Measurements from ENCODE around the gene RHBDF2. TPM values are rescaled to one million over a fixed set of nuclear protein-coding genes. Genes with fewer than 3 reads are reported as not detected.
A peak's percentile ranks its signal among the peaks of the same experiment; 100 is the strongest.
"Not testable (repeated sequence)": the region's sequence is repeated elsewhere in the genome, so short reads cannot be mapped to it uniquely, and the experiment has no call there.

RHBDF2 gene
- total RNA-seq, 4 donors from 2014 or later: 11.4 to 29.8 (median 23.3) TPM

GRCh38 chr17:76536511-76537287 lies 35.5 kb upstream of the RHBDF2 start:
- H3K36me3 ChIP-seq: no peaks in the 10 kb centered on the region
- ATAC-seq (no peak), DNase-seq (no peak)
- intact Hi-C loops (cut with DNase I; ENCODE audit: low total_unique reads) (no loop called here), in situ Hi-C loops (cut with MboI; ENCODE audit: low sequenced_read_pairs in 4 of 4) (no loop called here)
- H3K4me1 ChIP-seq: peaks cover 12 to 30% of the 10 kb centered on the region in 2 donors
- peak overlapping the region; percentile 69 to 90 (median 75) for H3K27ac ChIP-seq
- peak overlapping the region; percentile 21 to 56 (median 52) for H3K4me3 ChIP-seq
- no peak for TF ChIP-seq POLR2A (IDR thresholded peaks at IDR 0.05)
- no peak for TF ChIP-seq CTCF (IDR thresholded peaks at IDR 0.05 in 4 of 5, conservative IDR thresholded peaks at IDR 0.05 in 1 of 5)
- peaks cover 0 to 13% (median 4%) of the 10 kb centered on the region in 3 donors for H3K27me3 ChIP-seq
- no peaks in the 10 kb centered on the region for H3K9me3 ChIP-seq

- H3K27ac ChIP-seq: peak overlapping the region; percentile 69 to 90 (median 75)
- intact Hi-C loops (cut with DNase I; ENCODE audit: low total_unique reads) (no loop called here), in situ Hi-C loops (cut with MboI; ENCODE audit: low sequenced_read_pairs in 4 of 4) (no loop called here)
- no peaks in the 10 kb centered on the region for H3K36me3 ChIP-seq
- ATAC-seq (no peak), DNase-seq (no peak)
- peaks cover 15 to 32% of the 10 kb centered on the region in 2 donors for H3K4me1 ChIP-seq
- peaks cover 0 to 13% (median 4%) of the 10 kb centered on the region in 3 donors for H3K27me3 ChIP-seq
- H3K9me3 ChIP-seq: no peaks in the 10 kb centered on the region
- peak overlapping the region in 3 of 4 donors; percentile 52 to 56 (median 53) for H3K4me3 ChIP-seq
- TF ChIP-seq POLR2A (IDR thresholded peaks at IDR 0.05) (no peak), CTCF (IDR thresholded peaks at IDR 0.05 in 4 of 5, conservative IDR thresholded peaks at IDR 0.05 in 1 of 5) (no peak)
These were observed 34.7 kb upstream of the RHBDF2 start for GRCh38 chr17:76535788-76536510.

- H3K36me3 ChIP-seq: no peaks in the 10 kb centered on the region
- no peak for DNase-seq
- TF ChIP-seq CTCF (IDR thresholded peaks at IDR 0.05 in 4 of 5, conservative IDR thresholded peaks at IDR 0.05 in 1 of 5): no peak
- TF ChIP-seq POLR2A (IDR thresholded peaks at IDR 0.05): no peak
- H3K27me3 ChIP-seq: peaks cover 0 to 13% (median 4%) of the 10 kb centered on the region in 3 donors
- H3K4me1 ChIP-seq: peaks cover 17 to 34% of the 10 kb centered on the region in 2 donors
- in situ Hi-C loops (cut with MboI; ENCODE audit: low sequenced_read_pairs in 4 of 4): no loop called here
- intact Hi-C loops (cut with DNase I; ENCODE audit: low total_unique reads): no loop called here
- no peak for ATAC-seq
- H3K4me3 ChIP-seq: peak overlapping the region in 1 of 4 donors; percentile 53
- peak overlapping the region; percentile 69 to 90 (median 75) for H3K27ac ChIP-seq
- no peaks in the 10 kb centered on the region for H3K9me3 ChIP-seq
These were observed 33.9 kb upstream of the RHBDF2 start for GRCh38 chr17:76534831-76535732.

GRCh38 chr17:76533640-76534359 lies 32.6 kb upstream of the RHBDF2 start:
- Histone ChIP-seq H3K27ac (peak overlapping the region in 1 of 4 donors; percentile 90), H3K27me3 (peaks cover 0 to 13% (median 4%) of the 10 kb centered on the region in 3 donors), H3K4me1 (peaks cover 15 to 35% of the 10 kb centered on the region in 2 donors)
- H3K9me3 ChIP-seq; intact Hi-C loops (cut with DNase I; ENCODE audit: low total_unique reads); H3K36me3 ChIP-seq; DNase-seq; H3K4me3 ChIP-seq; in situ Hi-C loops (cut with MboI; ENCODE audit: low sequenced_read_pairs in 4 of 4); ATAC-seq: not testable (repeated sequence)
